ENCODE data around the gene OR10A7. TPM values are rescaled to one million over a fixed set of nuclear protein-coding genes. Genes with fewer than 3 reads are reported as not detected.

Gene OR10A7
- polyA plus RNA-seq, 1 of the 3 experiments (the other 2 are of a cell fraction) = not detected

DNA sequence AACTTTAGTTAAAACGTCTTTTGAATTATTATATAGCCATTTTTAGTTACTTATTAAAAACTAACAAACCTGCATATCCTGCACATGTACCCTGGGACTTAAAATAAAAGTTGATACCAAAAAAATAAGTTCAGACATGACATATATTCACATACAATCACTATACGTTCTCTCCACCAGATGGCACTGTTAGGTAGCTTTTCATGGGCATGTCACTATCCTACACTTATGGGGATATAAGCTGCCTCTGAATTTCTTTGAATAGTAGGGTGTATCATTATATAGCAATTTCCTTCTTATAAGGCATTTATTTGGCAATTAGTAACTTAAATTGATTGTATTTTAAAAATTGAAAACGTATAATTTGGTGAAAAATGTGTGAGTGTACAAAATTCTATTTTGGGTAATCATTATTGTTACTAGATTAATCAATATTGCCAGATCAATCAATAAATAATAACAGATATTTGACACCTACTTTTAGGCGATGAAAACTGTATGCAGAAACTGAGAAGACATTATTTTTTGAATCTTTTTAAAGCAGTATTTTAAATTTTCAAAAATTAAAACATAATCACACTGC lies 31.8 kb upstream of the OR10A7 start:
- no peaks in the 10 kb centered on the region; the same call in 1 of the 2 replicates for H3K79me2 ChIP-seq (ENCODE audit: insufficient read depth)
- POLR2A ChIA-PET = no interaction called here
- no peaks in the 10 kb centered on the region for H3K9me3 ChIP-seq
- H3K9me2 ChIP-seq = no peaks in the 10 kb centered on the region
- no peak overlapping the region for H3K9ac ChIP-seq
- H3K4me2 ChIP-seq = no peak overlapping the region
- no peak overlapping the region for H3K4me3 ChIP-seq (ENCODE audit: low read depth in 2 of 2, low read length in 1 of 2)
- H3K27me3 ChIP-seq (ENCODE audit: insufficient read depth) = peaks cover 7% of the 10 kb centered on the region; the same call in 1 of the 2 replicates
- no peaks in the 10 kb centered on the region for H3K36me3 ChIP-seq (replicated peaks in 1 of 2; ENCODE audit: control insufficient read depth in 1 of 2, insufficient read depth in 2 of 2, low read length in 1 of 2)
- CTCF ChIA-PET = interaction anchor here (0.5 to 5.7 kb wide), 17 partner anchors 10 to 548 kb away, joined by 3 to 85 read pairs (median 3); partner anchors contain the start of gene BLOC1S1
- TF ChIP-seq TEAD4 (IDR thresholded peaks at IDR 0.05; ENCODE audit: borderline replicate concordance, insufficient read depth) = no peak
- peak; percentile 75 for TF ChIP-seq SMC3 (IDR thresholded peaks at IDR 0.05; ENCODE audit: low read depth, low read length)
- TF ChIP-seq, protein P1, sequence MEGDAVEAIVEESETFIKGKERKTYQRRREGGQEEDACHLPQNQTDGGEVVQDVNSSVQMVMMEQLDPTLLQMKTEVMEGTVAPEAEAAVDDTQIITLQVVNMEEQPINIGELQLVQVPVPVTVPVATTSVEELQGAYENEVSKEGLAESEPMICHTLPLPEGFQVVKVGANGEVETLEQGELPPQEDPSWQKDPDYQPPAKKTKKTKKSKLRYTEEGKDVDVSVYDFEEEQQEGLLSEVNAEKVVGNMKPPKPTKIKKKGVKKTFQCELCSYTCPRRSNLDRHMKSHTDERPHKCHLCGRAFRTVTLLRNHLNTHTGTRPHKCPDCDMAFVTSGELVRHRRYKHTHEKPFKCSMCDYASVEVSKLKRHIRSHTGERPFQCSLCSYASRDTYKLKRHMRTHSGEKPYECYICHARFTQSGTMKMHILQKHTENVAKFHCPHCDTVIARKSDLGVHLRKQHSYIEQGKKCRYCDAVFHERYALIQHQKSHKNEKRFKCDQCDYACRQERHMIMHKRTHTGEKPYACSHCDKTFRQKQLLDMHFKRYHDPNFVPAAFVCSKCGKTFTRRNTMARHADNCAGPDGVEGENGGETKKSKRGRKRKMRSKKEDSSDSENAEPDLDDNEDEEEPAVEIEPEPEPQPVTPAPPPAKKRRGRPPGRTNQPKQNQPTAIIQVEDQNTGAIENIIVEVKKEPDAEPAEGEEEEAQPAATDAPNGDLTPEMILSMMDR (IDR thresholded peaks at IDR 0.05) = peak; percentile 85
- peak; percentile 77 for TF ChIP-seq RAD21 (IDR thresholded peaks at IDR 0.05; ENCODE audit: low read length)
- no peaks in the 10 kb centered on the region for H3F3A ChIP-seq (replicated peaks; ENCODE audit: insufficient read depth)
- no peak overlapping the region for H2AFZ ChIP-seq (ENCODE audit: low read depth)
- H3K27ac ChIP-seq (ENCODE audit: low read depth in 2 of 2, low read length in 1 of 2) = no peak overlapping the region
- WGBS (ENCODE audit: low lambda C conversion rate) = under 1% methylated on average over 4 of the region's 4 CpGs
- DNase-seq = peak; percentile 39
- no peaks in the 10 kb centered on the region for H3K4me1 ChIP-seq (ENCODE audit: control insufficient read depth in 1 of 2, insufficient read depth in 2 of 2, low read depth in 1 of 2, low read length in 1 of 2)
- no peaks in the 10 kb centered on the region for H4K20me1 ChIP-seq (ENCODE audit: insufficient read depth)

DNA sequence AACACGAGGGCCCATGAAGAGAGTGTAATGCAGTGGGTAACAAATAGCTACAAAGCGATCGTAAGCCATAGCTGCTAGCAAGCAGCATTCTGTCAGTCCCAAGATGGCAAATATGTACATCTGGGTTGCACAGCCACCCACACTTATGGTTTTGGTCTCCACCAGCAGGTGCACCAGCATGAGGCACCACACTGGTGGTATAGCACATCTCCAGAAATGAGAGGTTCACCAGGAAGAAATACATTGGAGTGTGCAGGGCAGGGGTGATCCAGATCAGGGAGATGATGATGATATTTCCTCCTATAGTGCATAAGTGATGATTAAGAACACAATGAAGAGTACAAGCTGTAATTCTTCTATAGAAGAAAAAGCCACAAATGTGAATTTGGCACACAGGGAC lies 26.4 kb upstream of the OR10A7 start:
- Histone ChIP-seq H4K20me1 (ENCODE audit: insufficient read depth) (no peaks in the 10 kb centered on the region), H3K9me3 (no peaks in the 10 kb centered on the region), H3K27ac (ENCODE audit: low read depth in 2 of 2, low read length in 1 of 2) (no peak overlapping the region), H3K9me2 (no peaks in the 10 kb centered on the region), H3K36me3 (replicated peaks in 1 of 2; ENCODE audit: control insufficient read depth in 1 of 2, insufficient read depth in 2 of 2, low read length in 1 of 2) (no peaks in the 10 kb centered on the region), H2AFZ (ENCODE audit: low read depth) (no peak overlapping the region), H3K9ac (no peak overlapping the region), H3K79me2 (ENCODE audit: insufficient read depth) (no peaks in the 10 kb centered on the region; the same call in 1 of the 2 replicates), H3F3A (replicated peaks; ENCODE audit: insufficient read depth) (no peaks in the 10 kb centered on the region), H3K4me3 (ENCODE audit: low read depth in 2 of 2, low read length in 1 of 2) (no peak overlapping the region), H3K4me1 (ENCODE audit: control insufficient read depth in 1 of 2, insufficient read depth in 2 of 2, low read depth in 1 of 2, low read length in 1 of 2) (no peaks in the 10 kb centered on the region), H3K27me3 (ENCODE audit: insufficient read depth) (no peaks in the 10 kb centered on the region), H3K4me2 (no peak overlapping the region)
- DNase-seq = no peak
- POLR2A ChIA-PET = no interaction called here
- TF ChIP-seq NRF1 (IDR thresholded peaks at IDR 0.05; ENCODE audit: low read depth, low read length) (no peak), JUND (IDR thresholded peaks at IDR 0.05) (no peak), FOXM1 (IDR thresholded peaks at IDR 0.05; ENCODE audit: low read depth) (no peak), YY1 (IDR thresholded peaks at IDR 0.05; ENCODE audit: low read depth) (no peak)
- TF ChIP-seq, protein P1 (IDR thresholded peaks at IDR 0.05) = no peak
- CTCF ChIA-PET = interaction anchor here (1.6 kb wide), 1 partner anchor 425 kb away, joined by 6 read pairs; no protein-coding TSS in a partner anchor
- WGBS (ENCODE audit: low lambda C conversion rate) = 7% methylated on average over 3 of the region's 3 CpGs
